CD14-positive monocyte (primary cell): ENCODE data around the gene TMEM132D. TPM values are rescaled to one million over a fixed set of nuclear protein-coding genes. Genes with fewer than 3 reads are reported as not detected.

Source experiments
- DNase-seq, 3 donors: peaks; one replicate each; pipeline ENCODE4 v3.0.0-alpha.2; 2011 to 2022
- H2AFZ ChIP-seq: 2 replicates; pipeline ENCODE4 v1.6.0; 2012; ENCODE audit warnings: mild to moderate bottlenecking, low read depth, low read length, inconsistent platforms; ENCODE audit not compliant: insufficient read depth, poor library complexity, severe bottlenecking
- H3K27ac ChIP-seq, 2 donors: 1 replicate in 1 of 2; 2 replicates in 1 of 2; pipeline ENCODE4 v1.5.1; 2012 to 2013; ENCODE audit warnings: low read length in 2 of 2, control low read depth in 1 of 2, inconsistent platforms in 1 of 2, low read depth in 1 of 2, mild to moderate bottlenecking in 1 of 2
- H3K27me3 ChIP-seq, 2 donors: one replicate each; pipeline versions ENCODE4 v1.6.0 to v1.6.1; 2011 to 2013; ENCODE audit warnings: low read length in 2 of 2; ENCODE audit not compliant: control insufficient read depth in 2 of 2, insufficient read depth in 2 of 2
- H3K36me3 ChIP-seq, 2 donors: replicated peaks in 1 of 2; 1 replicate in 1 of 2; 2 replicates in 1 of 2; pipeline versions ENCODE4 v1.5.1 to v1.6.1; 2012 to 2013; ENCODE audit warnings: low read length in 2 of 2, control low read depth in 1 of 2, inconsistent platforms in 1 of 2, mild to moderate bottlenecking in 1 of 2; ENCODE audit not compliant: insufficient read depth in 2 of 2, control insufficient read depth in 1 of 2
- H3K4me1 ChIP-seq, 2 donors: 1 replicate in 1 of 2; 2 replicates in 1 of 2; pipeline versions ENCODE4 v1.5.1 to v1.6.1; 2012 to 2013; ENCODE audit warnings: low read length in 2 of 2, control low read depth in 1 of 2, inconsistent platforms in 1 of 2, mild to moderate bottlenecking in 1 of 2, moderate library complexity in 1 of 2; ENCODE audit not compliant: insufficient read depth in 2 of 2, control insufficient read depth in 1 of 2
- H3K4me2 ChIP-seq: replicated peaks from 2 replicates; pipeline ENCODE3; 2012; ENCODE audit warnings: low read length, moderate library complexity, mild to moderate bottlenecking; ENCODE audit not compliant: poor library complexity, severe bottlenecking; ENCODE audit errors: extremely low read depth
- H3K4me3 ChIP-seq, 3 experiments: fragments of 200-600 bp in 1 of 3; sonication (generic) in 1 of 3; replicated peaks in 1 of 3; 1 replicate in 2 of 3; 2 replicates in 1 of 3; pipeline ENCODE4 v1.5.1; 2011 to 2013; ENCODE audit warnings: low read length in 3 of 3, mild to moderate bottlenecking in 3 of 3, control low read depth in 2 of 3, low read depth in 2 of 3, inconsistent platforms in 1 of 3, moderate library complexity in 1 of 3
- H3K79me2 ChIP-seq: 2 replicates; pipeline ENCODE4 v1.6.0; 2012; ENCODE audit warnings: mild to moderate bottlenecking, control low read depth, inconsistent platforms, low read length, moderate library complexity; ENCODE audit not compliant: insufficient read depth
- H3K9ac ChIP-seq: 2 replicates; pipeline ENCODE4 v1.6.0; 2017; ENCODE audit warnings: low read length, mild to moderate bottlenecking; ENCODE audit not compliant: insufficient read depth, poor library complexity, severe bottlenecking
- H3K9me3 ChIP-seq, 2 donors: replicated peaks in 1 of 2; 1 replicate in 1 of 2; 2 replicates in 1 of 2; pipeline versions ENCODE4 v1.5.1 to v1.6.1; 2012 to 2013; ENCODE audit warnings: low read length in 2 of 2, control low read depth in 1 of 2; ENCODE audit not compliant: control insufficient read depth in 1 of 2, insufficient read depth in 1 of 2
- H4K20me1 ChIP-seq: 2 replicates; pipeline ENCODE4 v1.6.0; 2012; ENCODE audit warnings: mild to moderate bottlenecking, low read length, control low read depth, moderate library complexity; ENCODE audit not compliant: insufficient read depth
- H3K27ac Mint-ChIP-seq, 7 donors: one replicate each; pipeline ENCODE4 v1.8.0; 2020; ENCODE audit warnings: mild to moderate bottlenecking in 7 of 7, mixed read lengths in 7 of 7, moderate library complexity in 6 of 7, inconsistent platforms in 2 of 7
- H3K27me3 Mint-ChIP-seq, 3 donors: one replicate each; pipeline ENCODE4 v1.8.0; 2021 to 2022; ENCODE audit warnings: low read depth in 3 of 3, mild to moderate bottlenecking in 3 of 3, mixed read lengths in 3 of 3, moderate library complexity in 3 of 3, inconsistent platforms in 1 of 3
- H3K36me3 Mint-ChIP-seq, 2 donors: one replicate each; pipeline ENCODE4 v1.8.0; 2020; ENCODE audit warnings: mixed read lengths in 2 of 2, inconsistent platforms in 1 of 2, mild to moderate bottlenecking in 1 of 2
- H3K4me1 Mint-ChIP-seq: one replicate; pipeline ENCODE4 v1.8.0; 2020; ENCODE audit warnings: mild to moderate bottlenecking, mixed read lengths
- H3K4me3 Mint-ChIP-seq, 2 donors: one replicate each; pipeline ENCODE4 v1.8.0; 2020; ENCODE audit warnings: mild to moderate bottlenecking in 2 of 2, mixed read lengths in 2 of 2, moderate library complexity in 1 of 2
- H3K9me3 Mint-ChIP-seq, 7 donors: one replicate each; pipeline ENCODE4 v1.8.0; 2020 to 2022; ENCODE audit warnings: mixed read lengths in 7 of 7, mild to moderate bottlenecking in 6 of 7, moderate library complexity in 6 of 7, inconsistent platforms in 2 of 7
- WGBS: methylation state at CpG from one replicate; pipeline ENCODE4 v1.1.5; 2013; ENCODE audit warnings: missing lambda C conversion rate; ENCODE audit not compliant: insufficient coverage; 5-methylcytosine and 5-hydroxymethylcytosine counted together
- intact Hi-C, 2 donors: fragments of 100-400 bp; cut with micrococcal nuclease; formaldehyde crosslinking; loops; one replicate each; pipeline versions ENCODE4 v1.15.0 to v1.15.1; 2023
- polyA plus RNA-seq, 3 donors: library from polyadenylated mRNA; depleted of rRNA in 1 of 3; unstranded in 2 of 3; stranded (reverse) in 1 of 3; fragments of 300-500 nt in 2 of 3; fragments of >200 nt in 1 of 3; fragmentation: Illumina TruSeq in 2 of 3; gene quantifications; 1 replicate in 2 of 3; 2 replicates in 1 of 3; pipeline ENCODE4 v1.2.3, GENCODE V29; 2012 to 2021
- TF ChIP-seq, protein P1 (sequence below): fragments of 200-600 bp; IDR thresholded peaks from one replicate; pipeline ENCODE4 v1.8.0; 2022; ENCODE audit warnings: antibody characterized with exemption, mild to moderate bottlenecking

The TMEM132D gene
- polyA plus RNA-seq, 3 donors = 0.04 TPM; not detected in 2

- TF ChIP-seq, protein P1, sequence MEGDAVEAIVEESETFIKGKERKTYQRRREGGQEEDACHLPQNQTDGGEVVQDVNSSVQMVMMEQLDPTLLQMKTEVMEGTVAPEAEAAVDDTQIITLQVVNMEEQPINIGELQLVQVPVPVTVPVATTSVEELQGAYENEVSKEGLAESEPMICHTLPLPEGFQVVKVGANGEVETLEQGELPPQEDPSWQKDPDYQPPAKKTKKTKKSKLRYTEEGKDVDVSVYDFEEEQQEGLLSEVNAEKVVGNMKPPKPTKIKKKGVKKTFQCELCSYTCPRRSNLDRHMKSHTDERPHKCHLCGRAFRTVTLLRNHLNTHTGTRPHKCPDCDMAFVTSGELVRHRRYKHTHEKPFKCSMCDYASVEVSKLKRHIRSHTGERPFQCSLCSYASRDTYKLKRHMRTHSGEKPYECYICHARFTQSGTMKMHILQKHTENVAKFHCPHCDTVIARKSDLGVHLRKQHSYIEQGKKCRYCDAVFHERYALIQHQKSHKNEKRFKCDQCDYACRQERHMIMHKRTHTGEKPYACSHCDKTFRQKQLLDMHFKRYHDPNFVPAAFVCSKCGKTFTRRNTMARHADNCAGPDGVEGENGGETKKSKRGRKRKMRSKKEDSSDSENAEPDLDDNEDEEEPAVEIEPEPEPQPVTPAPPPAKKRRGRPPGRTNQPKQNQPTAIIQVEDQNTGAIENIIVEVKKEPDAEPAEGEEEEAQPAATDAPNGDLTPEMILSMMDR = no peak
- Mint-ChIP-seq H3K9me3 (peaks cover 2 to 10% (median 4%) of the 10 kb centered on the region in 7 donors), H3K27ac (no peak overlapping the region), H3K36me3 (no peaks in the 10 kb centered on the region), H3K4me1 (no peaks in the 10 kb centered on the region), H3K27me3 (peaks cover 0 to 2% (median 0%) of the 10 kb centered on the region in 3 donors), H3K4me3 (no peak overlapping the region)
- no peak overlapping the region for H3K27ac ChIP-seq
- H4K20me1 ChIP-seq = no peaks in the 10 kb centered on the region
- no peaks in the 10 kb centered on the region for H3K9me3 ChIP-seq
- no peak for DNase-seq
- H2AFZ ChIP-seq = no peak overlapping the region
- no peaks in the 10 kb centered on the region for H3K79me2 ChIP-seq
- no peak overlapping the region for H3K4me2 ChIP-seq
- no CpG with 5 or more reads among the region's 8 CpGs for WGBS
- no peaks in the 10 kb centered on the region for H3K36me3 ChIP-seq
- no peaks in the 10 kb centered on the region for H3K27me3 ChIP-seq
- H3K4me1 ChIP-seq = no peaks in the 10 kb centered on the region
- intact Hi-C loops = no loop called here
- H3K4me3 ChIP-seq = no peak overlapping the region
- no peak overlapping the region for H3K9ac ChIP-seq
Measured at GRCh38 chr12:129409281-129409680, 494.5 kb downstream of the TMEM132D start.

DNA sequence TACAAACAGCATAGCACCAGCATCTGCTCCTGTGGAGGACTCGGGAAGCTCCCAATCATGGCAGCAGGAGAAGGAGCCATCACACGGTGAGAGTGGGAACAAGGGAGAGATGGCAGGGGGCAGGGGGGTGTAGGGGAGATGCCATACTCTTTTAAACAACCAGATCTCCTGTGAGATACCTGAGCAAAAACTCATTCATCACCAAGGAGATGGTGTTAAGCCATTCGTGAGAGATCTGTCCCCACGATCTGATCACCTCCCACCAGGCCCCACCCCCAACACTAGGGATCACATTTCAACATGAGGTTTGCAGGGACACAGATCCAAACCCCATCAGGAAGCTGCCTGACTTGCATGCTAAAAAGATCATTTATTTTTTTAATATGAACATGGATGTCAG lies 499.3 kb downstream of the TMEM132D start:
- Histone ChIP-seq H3K27ac (no peak overlapping the region), H2AFZ (no peak overlapping the region), H3K36me3 (no peaks in the 10 kb centered on the region), H3K9me3 (peaks cover 0 to 9% of the 10 kb centered on the region in 2 donors), H3K4me1 (no peaks in the 10 kb centered on the region), H3K9ac (no peak overlapping the region), H3K4me2 (no peak overlapping the region), H4K20me1 (no peaks in the 10 kb centered on the region), H3K27me3 (no peaks in the 10 kb centered on the region), H3K4me3 (no peak overlapping the region), H3K79me2 (no peaks in the 10 kb centered on the region)
- 48% methylated on average over 2 of the region's 4 CpGs for WGBS
- Mint-ChIP-seq H3K4me3 (no peak overlapping the region), H3K36me3 (no peaks in the 10 kb centered on the region), H3K27me3 (peaks cover 0 to 2% (median 0%) of the 10 kb centered on the region in 3 donors), H3K4me1 (no peaks in the 10 kb centered on the region), H3K27ac (no peak overlapping the region), H3K9me3 (peaks cover 0 to 14% (median 3%) of the 10 kb centered on the region in 7 donors)
- no peak for DNase-seq
- intact Hi-C loops = no loop called here
- TF ChIP-seq, protein P1 = no peak
